GM10847 (cell line): ENCODE measurements around the gene RMND5B.

Experiments
- POLR2A ChIP-seq: IDR thresholded peaks from 2 replicates; pipeline ENCODE4 v1.6.1; 2011; ENCODE audit not compliant: insufficient read length; ENCODE audit errors: extremely low read depth

The RMND5B gene

DNA sequence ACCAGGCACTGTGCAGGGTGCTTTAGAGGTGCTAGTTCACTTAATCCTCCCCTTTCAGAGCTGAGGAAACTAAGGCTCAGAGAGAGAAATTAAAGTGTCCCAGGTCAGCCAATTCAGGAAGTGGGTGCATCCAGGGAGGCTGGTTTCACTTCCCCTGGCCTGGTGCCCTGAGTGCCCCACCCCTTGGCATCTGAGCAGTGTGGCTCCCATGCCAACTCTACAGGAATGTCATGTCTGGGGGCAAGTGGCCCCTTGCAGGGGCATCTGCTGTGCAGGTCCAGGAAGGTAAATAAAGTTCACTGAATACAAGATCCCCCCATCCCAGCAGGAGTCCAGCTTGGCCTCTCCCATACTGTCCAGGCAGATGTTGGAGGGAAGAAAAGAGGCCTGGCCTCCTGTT lies 21.8 kb upstream of the RMND5B start:
- no peak for TF ChIP-seq POLR2A

DNA sequence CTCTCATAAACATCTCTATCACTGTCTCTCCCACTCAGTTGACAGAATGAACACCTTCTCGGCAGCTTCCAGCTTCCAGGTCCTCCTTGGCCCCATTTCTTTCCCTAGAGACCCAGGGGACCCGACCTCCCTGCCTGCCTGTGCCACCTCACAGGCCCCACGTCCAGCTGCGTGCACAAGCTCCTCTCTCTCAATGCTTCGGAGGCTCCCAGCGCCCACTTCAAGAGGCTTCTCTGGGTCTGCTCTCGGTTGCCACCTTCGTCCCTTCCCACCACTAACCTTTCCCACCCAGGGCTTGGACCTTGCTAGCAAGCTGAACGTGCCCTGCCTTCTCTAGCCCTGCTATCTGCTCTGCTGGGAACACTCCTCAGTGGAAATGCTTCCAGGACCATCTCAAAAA lies 20.3 kb upstream of the RMND5B start:
- TF ChIP-seq POLR2A: no peak

GRCh38 chr5:178111925-178112324 lies 18.9 kb upstream of the RMND5B start:
- no peak for TF ChIP-seq POLR2A

GRCh38 chr5:178112545-178112944 lies 18.3 kb upstream of the RMND5B start:
- no peak for TF ChIP-seq POLR2A

DNA sequence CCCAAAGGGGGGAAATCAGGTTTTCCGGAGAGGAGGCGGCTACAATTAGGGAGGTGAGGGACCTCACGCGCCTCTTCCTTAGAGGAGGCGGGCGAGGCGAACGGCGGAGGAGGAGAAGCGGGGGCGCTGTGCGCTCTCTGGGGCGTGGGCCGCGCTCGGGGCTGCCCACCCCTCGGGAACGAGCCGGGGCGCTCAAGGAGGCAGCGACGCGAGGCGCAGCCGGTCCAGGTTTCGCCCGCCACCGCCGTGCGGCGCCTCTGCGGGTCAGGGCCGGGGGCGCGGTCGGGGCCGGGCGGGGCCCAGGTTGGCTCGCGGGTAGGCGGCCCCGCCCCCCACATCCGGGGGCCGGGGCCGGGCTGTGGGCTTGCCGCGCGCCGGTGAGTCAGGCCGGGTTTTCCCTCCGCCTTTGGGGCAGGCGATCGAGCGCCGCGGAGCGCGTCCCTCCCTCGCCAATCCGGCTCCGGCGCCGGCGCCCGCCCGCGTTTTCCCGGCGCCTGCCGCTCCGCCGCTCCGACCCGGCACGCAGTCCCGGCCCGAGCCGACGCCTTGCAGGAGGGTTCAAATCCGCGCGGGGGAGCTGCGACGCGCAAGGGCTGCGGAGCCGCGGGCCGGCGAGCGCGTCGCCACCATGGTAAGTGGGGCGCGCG lies 17.6 kb upstream of the RMND5B start, which contains the start of gene N4BP3:
N4BP3 (plus strand) TSS at position 392 of the 647 bp plus-strand sequence. CDS start 6,052 bp downstream, outside the sequence.
- peak; percentile 31 for TF ChIP-seq POLR2A

GRCh38 chr5:178113841-178114324 lies 16.9 kb upstream of the RMND5B start:
- no peak for TF ChIP-seq POLR2A

GRCh38 chr5:178114325-178115135 lies 16.3 kb upstream of the RMND5B start:
- peak; percentile 12 for TF ChIP-seq POLR2A

DNA sequence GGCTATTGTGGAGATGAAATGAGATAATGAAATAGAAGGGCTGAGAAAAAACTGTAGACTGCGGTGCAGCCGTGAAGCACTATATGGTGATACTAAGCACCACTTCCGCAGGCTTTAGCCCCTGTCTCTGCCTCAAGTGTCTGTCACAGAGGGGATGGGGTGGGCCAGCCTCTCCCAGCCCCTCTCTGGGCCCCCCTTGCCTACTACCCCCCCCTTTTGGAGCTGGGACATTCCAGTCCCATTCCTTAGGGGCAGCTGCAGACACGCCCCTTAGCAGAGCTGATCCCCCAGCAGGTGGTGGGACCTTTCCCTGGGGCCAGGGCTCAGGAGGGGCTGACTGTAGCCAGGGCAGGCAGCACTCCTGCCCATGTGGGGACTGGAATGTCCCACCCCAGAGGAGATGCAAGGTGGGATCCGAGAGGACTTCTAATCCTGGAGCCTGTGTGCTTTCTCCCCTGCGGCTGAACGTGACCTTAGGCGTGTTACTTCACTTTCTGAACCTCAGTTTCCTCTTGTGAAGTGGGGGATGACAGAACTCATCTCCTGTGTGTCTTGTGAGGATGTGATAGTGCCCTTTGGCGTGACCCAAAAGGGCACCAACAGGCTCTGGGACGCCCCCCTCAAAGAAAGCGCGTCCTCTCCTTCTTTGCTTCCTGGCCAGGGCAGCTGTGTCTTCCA lies 15.5 kb upstream of the RMND5B start:
- TF ChIP-seq POLR2A: no peak

DNA sequence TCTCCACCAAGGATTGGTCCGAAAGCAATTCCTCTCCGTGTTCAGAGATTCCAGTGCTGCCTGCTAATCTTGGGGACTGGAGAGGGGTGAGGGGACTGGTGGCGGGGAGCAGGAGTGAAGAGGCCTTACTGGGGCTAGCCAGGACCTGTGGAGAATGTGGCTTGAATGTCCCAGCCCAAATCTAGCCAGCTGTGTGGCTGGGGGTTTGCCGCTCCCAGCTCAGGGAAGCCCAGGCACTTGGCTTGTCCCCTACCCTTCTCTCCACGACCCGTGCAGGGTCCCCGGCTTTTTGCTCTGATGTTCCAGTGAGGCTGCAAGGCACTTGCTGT lies 15.0 kb upstream of the RMND5B start:
- no peak for TF ChIP-seq POLR2A

DNA sequence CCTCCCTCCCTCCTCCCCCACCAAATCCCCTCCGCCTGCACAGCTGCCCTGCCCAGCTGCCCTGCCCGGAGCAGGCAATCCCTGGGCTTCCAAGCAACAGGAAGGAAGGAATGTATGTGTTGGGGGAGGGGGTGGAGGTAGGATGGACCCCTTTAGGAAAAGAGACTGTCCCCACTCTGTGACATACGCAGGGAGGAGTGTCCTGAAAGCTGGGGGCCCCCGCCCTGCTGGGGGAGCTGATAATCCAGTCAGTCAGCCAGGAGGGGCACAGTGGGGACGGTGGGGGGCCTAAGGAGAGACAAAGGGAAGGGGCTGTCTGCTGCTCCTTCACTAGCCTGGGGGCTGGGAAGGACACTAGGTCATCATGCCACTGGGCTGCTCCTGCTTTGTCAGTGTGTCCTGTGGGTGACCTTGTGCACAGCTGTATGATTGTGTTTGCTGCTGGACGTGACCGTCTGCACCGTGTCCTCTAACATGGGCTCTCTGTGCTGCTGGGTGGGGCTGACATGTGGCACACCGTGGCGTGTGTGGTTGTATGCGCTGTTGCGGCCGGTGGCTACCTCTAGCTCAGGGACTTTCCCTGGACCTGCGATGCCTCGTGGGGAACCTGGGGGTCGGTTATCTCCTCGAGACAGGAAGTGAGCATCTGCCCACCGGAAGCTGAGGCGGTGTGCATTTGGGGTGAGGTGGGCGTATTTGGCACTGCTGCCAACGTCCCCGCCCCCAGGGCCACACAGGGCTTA lies 14.5 kb upstream of the RMND5B start:
- TF ChIP-seq POLR2A: no peak

DNA sequence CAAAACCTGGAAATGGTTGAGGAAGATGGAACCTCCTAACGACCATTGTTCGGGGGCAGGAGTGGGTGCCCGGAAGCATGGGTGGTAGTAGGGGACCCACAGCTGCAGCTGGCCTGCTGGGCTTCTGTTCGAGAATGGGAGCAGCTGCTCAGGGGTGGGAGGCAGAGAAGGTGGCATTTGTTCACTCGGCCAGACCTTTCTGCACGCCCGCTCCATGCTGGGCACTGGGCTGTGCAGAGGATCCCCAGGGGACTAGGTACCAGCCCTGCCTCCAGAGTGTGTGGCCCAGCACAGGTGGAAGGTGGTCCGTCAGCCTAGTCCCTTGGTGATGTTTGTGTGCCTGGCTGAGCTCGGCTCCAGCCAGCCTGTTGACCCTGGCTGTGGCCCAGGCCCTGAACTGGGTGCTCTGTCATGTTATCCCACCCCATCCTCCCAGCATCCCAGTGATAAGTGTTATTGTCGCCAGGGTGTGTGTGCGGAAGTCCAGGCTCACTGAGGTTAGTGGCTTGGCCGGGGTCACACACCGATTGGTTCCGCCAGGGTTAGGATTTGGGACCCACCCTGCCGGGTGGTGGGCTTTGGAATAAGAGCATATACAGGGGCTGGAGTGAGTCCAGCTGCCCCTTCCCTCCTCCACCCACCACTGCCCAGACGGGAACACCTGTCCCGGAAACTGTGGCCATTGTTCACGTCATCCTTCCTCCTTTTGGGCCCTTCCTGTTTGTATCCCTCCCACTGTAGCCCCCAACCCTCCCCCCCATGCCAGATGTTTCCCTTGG lies 12.7 kb upstream of the RMND5B start:
- TF ChIP-seq POLR2A: no peak

DNA sequence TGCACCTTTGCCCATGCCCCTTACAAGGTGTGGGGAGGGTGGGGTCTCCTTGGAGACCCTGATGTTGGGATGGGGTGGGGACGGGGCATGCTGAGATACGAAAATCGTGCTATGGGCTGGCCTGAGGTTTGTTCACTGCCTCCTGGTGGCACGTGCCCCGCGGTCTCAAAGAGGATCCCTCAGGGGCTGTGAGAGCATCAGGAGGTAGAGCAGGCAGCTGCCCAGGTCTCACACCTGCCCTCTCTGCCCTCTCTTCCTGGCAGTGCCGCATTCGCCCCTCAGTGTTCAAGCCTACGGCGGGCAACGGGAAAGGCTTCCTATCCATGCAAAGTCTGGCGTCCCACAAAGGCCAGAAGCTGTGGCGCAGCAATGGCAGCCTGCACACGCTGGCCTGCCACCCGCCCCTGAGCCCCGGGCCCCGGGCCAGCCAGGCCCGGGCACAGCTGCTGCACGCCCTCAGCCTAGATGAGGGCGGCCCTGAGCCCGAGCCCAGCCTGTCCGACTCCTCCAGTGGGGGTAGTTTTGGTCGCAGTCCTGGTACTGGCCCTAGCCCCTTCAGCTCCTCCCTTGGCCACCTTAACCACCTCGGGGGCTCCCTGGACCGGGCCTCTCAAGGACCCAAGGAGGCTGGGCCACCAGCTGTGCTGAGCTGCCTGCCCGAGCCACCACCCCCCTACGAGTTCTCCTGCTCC lies 10.8 kb upstream of the RMND5B start:
- TF ChIP-seq POLR2A: no peak

DNA sequence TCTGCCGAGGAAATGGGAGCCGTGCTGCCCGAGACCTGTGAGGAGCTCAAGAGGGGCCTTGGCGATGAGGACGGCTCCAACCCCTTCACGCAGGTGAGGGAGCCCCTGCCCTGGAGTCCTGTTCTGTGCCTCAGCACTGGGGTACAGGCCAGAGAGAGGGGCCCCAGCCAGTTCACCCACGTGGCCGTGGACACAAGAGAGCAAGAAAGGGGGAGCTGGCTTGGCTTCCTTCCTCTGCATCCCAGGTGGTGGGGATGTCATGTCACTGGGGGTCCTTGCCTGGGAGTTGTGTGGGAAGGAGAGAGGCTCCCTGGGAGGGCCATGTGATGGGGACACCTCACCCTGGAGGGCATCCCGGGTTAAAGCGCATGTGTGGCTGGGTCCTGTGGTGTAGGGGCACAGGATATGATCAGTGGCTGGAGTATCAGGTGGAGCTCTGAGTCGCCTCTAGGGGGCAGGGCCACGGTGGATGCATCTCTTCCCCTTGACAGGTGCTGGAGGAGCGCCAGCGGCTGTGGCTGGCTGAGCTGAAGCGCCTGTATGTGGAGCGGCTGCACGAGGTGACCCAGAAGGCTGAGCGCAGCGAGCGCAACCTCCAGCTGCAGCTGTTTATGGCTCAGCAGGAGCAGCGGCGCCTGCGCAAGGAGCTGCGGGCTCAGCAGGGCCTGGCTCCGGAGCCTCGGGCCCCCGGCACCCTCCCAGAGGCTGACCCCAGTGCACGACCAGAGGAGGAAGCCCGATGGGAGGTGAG lies 10.0 kb upstream of the RMND5B start:
- TF ChIP-seq POLR2A: no peak

DNA sequence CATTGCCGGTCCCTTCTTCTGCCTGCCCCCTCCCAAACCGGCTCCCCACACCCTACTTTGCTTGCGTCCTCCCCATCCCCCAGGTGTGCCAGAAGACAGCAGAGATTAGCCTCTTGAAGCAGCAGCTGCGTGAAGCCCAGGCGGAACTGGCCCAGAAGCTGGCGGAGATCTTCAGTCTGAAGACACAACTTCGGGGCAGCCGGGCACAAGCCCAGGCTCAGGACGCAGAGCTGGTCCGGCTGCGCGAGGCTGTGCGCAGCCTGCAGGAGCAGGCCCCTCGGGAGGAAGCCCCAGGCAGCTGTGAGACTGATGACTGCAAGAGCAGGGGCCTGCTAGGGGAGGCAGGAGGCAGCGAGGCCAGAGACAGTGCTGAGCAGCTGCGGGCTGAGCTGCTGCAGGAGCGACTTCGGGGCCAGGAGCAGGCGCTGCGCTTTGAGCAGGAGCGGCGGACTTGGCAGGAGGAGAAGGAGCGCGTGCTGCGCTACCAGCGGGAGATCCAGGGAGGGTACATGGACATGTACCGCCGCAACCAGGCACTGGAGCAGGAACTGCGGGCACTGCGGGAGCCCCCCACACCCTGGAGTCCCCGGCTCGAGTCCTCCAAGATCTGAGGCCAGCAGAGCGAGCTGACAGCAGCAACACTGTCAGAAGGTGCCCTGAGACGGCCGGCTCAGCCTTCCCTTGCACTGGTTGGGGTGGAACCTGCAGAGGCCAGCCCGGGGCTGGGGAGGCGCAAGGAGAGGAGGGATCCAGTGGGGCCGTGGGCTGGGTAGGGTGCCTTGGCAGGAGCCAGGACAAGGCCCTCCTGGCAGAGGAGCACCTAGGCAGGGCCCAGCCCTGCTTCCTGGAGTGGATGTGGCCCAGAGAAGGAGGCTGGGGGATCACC lies 9.2 kb upstream of the RMND5B start:
- TF ChIP-seq POLR2A: no peak
